Effector memory CD4-positive, alpha-beta T cell (primary cell): ENCODE measurements around the gene ITGBL1.

Source experiments
- DNase-seq, 3 donors: peaks; one replicate each; pipeline ENCODE4 v3.0.0-alpha.2; 2020
- H3K27ac ChIP-seq: 2 replicates; pipeline ENCODE4 v1.7.0; 2013; ENCODE audit warnings: mild to moderate bottlenecking, low read length, moderate library complexity; ENCODE audit not compliant: insufficient read depth, poor library complexity, severe bottlenecking
- H3K27me3 ChIP-seq: replicated peaks from 2 replicates; pipeline ENCODE4 v1.7.0; 2013; ENCODE audit warnings: mild to moderate bottlenecking, low read length; ENCODE audit not compliant: insufficient read depth, control insufficient read depth, poor library complexity, severe bottlenecking
- H3K36me3 ChIP-seq: 2 replicates; pipeline ENCODE4 v1.7.0; 2013; ENCODE audit warnings: mild to moderate bottlenecking, low read length, moderate library complexity; ENCODE audit not compliant: control insufficient read depth, insufficient read depth
- H3K4me1 ChIP-seq: 2 replicates; pipeline ENCODE4 v1.7.0; 2013; ENCODE audit warnings: low read length, mild to moderate bottlenecking; ENCODE audit not compliant: control insufficient read depth, insufficient read depth, poor library complexity, severe bottlenecking
- H3K4me3 ChIP-seq: 2 replicates; pipeline ENCODE4 v1.7.0; 2013; ENCODE audit warnings: low read length, low read depth, mild to moderate bottlenecking; ENCODE audit not compliant: insufficient read depth, poor library complexity, severe bottlenecking
- H3K9me3 ChIP-seq: 2 replicates; pipeline ENCODE4 v1.7.0; 2013; ENCODE audit warnings: mild to moderate bottlenecking, low read length, moderate library complexity; ENCODE audit not compliant: control insufficient read depth

The ITGBL1 gene

GRCh38 chr13:101621099-101621498, 168.6 kb downstream of the ITGBL1 start:
- Histone ChIP-seq H3K36me3 (no peaks in the 10 kb centered on the region), H3K4me1 (peaks cover 4% of the 10 kb centered on the region), H3K9me3 (no peaks in the 10 kb centered on the region), H3K27me3 (no peaks in the 10 kb centered on the region), H3K27ac (no peak overlapping the region), H3K4me3 (no peak overlapping the region)
- DNase-seq, result no peak

DNA sequence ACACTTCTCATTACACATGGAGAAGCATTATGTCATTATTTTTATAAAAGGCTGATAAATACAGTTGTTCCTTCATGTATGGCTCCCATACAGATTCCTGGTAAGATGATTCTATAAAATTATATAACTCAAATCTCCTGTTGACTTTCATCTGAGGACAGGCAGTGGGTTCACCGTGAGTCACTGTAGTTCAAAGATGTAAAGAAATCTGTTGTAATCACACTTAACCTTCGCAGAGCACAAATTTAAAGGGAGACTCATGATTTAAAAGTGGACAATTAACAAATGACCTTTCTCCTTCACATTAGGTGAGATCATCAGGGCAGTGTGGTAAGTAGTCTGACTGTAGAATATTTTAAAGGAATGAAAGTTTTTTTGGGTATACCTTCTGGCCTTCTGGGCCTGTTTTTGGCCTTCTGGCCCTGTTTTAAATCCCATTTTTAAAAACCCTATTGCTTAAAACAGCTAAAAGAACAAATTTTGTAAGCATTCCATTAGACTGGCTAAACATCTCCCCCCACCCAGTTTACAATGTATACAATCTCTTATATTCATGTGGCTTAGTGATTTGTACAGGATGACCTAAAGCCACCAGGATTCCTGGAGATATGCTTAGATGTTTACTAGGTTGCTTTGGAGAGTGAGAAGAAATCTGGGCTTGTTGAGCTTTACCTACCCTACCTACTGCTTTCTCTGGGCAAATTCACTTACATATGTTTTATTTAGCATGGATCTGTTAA, 171.2 kb downstream of the ITGBL1 start:
- Histone ChIP-seq H3K4me1 (peaks cover 4% of the 10 kb centered on the region), H3K27ac (no peak overlapping the region), H3K36me3 (no peaks in the 10 kb centered on the region), H3K27me3 (no peaks in the 10 kb centered on the region), H3K9me3 (no peaks in the 10 kb centered on the region), H3K4me3 (no peak overlapping the region)
- DNase-seq, result no peak

DNA sequence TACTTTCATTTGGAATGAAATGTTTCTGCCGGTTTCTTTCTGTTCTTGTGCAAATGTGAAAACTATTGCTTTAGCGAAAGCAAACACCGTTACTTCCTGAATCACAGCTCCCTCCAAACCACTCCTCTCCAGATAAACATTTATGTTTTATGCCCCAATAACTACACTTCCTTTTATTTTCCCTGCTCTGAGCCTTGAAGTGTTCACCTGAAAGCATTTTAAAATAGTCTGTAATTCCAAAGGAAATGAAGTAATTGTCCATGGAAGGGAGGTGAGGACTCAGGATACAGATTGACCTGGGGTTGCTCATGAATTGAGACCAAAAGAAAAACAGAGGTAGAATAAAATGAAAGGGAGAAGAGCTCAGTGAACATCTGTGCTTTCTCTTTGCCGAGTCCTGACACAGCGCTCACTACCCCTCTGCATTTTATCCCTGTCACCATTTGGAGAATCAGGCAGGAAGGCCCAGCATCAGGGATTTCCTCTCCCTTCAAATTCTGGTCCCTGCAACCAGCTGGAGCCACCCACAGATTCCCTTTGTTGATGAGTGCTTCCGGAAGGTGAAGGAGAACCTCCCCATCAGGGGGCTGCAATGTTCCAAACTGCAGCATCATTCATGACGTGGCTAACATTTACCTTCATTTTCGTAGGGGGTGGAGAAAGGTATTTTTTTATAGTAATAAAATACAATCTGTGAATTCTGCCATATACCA, 171.9 kb downstream of the ITGBL1 start:
- Histone ChIP-seq H3K36me3 (no peaks in the 10 kb centered on the region), H3K27ac (no peak overlapping the region), H3K4me1 (peaks cover 4% of the 10 kb centered on the region), H3K27me3 (no peaks in the 10 kb centered on the region), H3K9me3 (no peaks in the 10 kb centered on the region), H3K4me3 (no peak overlapping the region)
- no peak for DNase-seq

- Histone ChIP-seq H3K27ac (no peak overlapping the region), H3K4me3 (no peak overlapping the region), H3K9me3 (no peaks in the 10 kb centered on the region), H3K36me3 (no peaks in the 10 kb centered on the region), H3K4me1 (peaks cover 4% of the 10 kb centered on the region), H3K27me3 (no peaks in the 10 kb centered on the region)
- no peak for DNase-seq
Measured at GRCh38 chr13:101624981-101625380, 172.5 kb downstream of the ITGBL1 start.

DNA sequence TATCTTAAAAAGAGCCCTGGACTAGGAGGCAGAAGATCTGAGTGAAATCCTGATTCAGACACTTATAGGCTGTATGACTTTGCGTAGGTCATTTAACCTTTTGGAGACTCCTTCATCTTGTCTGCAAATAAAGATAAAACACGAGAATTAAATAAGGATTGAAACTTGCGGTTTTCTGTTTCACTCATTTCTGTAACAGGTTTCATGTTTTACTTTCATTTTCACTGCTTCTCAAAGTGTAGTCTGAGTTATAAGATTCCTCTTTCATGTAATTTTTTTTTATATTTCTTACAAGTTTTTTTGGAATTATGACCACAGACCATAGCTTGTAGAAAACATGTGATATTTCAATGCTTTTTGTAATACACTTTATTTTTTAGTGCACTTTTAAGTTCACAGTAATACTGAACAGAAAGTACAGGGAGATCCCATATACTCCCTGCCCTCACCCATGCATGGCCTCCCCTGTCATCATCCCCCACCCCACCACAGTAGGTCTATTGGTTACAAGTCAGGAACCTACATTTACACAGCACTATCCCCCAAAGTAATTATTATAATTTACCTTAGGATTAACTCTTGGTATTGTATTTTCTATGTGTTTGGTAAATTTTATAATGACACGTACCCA, 174.6 kb downstream of the ITGBL1 start:
- DNase-seq, result no peak
- H3K36me3 ChIP-seq, result no peaks in the 10 kb centered on the region
- peaks cover 2% of the 10 kb centered on the region for H3K27me3 ChIP-seq
- H3K27ac ChIP-seq, result peak overlapping the region; percentile 3
- H3K4me3 ChIP-seq, result peak overlapping the region; percentile 53
- no peaks in the 10 kb centered on the region for H3K9me3 ChIP-seq
- peaks cover 4% of the 10 kb centered on the region for H3K4me1 ChIP-seq

DNA sequence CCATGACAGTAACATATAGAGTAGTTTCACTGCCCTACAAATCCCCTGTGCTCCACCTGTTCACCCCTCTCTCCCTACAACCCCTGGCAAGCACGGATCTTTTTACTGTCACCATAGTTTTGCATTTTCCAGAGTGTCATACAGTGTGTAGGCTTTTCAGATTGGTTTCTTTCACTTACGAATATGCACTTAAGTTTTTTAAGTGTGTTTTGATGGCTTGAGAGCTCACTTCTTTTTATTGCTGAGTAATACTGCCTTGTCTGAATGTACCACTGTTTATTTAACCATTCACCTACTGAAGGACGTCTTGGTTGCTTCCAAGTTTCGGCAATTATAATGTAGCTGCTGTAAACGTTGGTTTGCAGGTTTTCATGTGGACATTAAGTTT, 175.1 kb downstream of the ITGBL1 start:
- Histone ChIP-seq H3K36me3 (no peaks in the 10 kb centered on the region), H3K4me3 (peak overlapping the region; percentile 53), H3K9me3 (no peaks in the 10 kb centered on the region), H3K27me3 (peaks cover 2% of the 10 kb centered on the region), H3K27ac (peak overlapping the region; percentile 3), H3K4me1 (peaks cover 4% of the 10 kb centered on the region)
- no peak for DNase-seq

DNA sequence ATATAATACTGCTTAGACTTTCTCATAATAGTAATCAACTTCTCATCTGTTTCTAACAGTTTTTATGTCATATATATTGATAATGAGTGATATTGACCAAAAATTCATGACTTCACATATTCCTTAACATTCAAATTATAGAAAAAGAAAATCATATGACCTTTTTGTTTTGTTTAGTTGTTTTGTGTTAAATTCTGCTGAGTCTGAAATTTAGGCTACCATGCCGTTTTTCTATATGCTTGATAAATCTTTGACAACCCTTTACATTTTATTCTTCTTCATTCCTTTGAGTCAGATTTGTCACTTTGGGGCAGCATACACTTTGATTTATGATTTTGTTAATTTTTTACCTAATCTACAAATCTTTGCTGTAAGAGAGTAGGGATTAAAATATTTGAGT, 176.4 kb downstream of the ITGBL1 start:
- peaks cover 2% of the 10 kb centered on the region for H3K27me3 ChIP-seq
- no peak overlapping the region for H3K27ac ChIP-seq
- no peaks in the 10 kb centered on the region for H3K9me3 ChIP-seq
- no peak for DNase-seq
- H3K36me3 ChIP-seq, result no peaks in the 10 kb centered on the region
- no peak overlapping the region for H3K4me3 ChIP-seq
- H3K4me1 ChIP-seq, result peaks cover 4% of the 10 kb centered on the region

DNA sequence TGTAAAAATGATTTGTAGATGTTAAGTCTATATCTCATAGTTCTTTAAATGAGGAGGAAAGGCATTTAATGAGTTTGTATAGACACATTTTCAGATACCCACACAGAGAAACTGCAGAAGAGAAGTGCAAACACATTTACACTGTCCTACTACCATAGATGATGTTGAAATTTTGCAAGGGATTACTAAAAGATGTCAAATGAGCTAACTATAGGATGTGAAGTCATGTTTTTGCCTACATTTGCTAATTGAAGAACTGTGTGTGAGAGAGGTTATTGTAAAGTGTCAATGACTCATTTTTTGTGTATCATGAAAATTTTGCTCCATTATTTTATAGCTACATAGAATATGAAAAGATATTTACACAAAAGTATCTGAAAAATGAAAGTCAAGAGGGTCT, 178.9 kb downstream of the ITGBL1 start:
- H3K4me3 ChIP-seq, result no peak overlapping the region
- H3K27me3 ChIP-seq, result peaks cover 2% of the 10 kb centered on the region
- H3K27ac ChIP-seq, result no peak overlapping the region
- H3K4me1 ChIP-seq, result no peaks in the 10 kb centered on the region
- H3K9me3 ChIP-seq, result no peaks in the 10 kb centered on the region
- DNase-seq, result no peak
- H3K36me3 ChIP-seq, result no peaks in the 10 kb centered on the region

DNA sequence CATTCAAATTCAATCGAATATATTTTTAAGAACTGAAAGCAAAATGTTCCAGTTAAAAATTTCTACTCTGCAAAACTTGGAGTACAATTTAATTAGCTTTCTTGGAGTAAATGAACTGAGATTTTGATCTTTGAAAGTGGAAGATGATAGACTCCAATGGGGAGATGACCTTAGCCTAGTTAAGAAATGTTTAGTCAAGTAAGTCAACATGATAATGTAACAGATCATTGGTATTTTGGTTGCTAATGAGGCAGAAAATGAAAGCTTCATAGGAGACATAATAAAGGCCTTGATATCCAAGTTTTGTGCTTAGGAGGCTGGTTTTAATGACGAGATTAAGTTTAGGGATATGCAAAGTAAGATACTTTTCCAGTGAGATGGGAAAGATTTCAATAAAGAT, 181.7 kb downstream of the ITGBL1 start:
- no peaks in the 10 kb centered on the region for H3K36me3 ChIP-seq
- no peaks in the 10 kb centered on the region for H3K9me3 ChIP-seq
- H3K27me3 ChIP-seq, result peaks cover 2% of the 10 kb centered on the region
- no peak overlapping the region for H3K27ac ChIP-seq
- H3K4me3 ChIP-seq, result no peak overlapping the region
- H3K4me1 ChIP-seq, result no peaks in the 10 kb centered on the region
- no peak for DNase-seq

DNA sequence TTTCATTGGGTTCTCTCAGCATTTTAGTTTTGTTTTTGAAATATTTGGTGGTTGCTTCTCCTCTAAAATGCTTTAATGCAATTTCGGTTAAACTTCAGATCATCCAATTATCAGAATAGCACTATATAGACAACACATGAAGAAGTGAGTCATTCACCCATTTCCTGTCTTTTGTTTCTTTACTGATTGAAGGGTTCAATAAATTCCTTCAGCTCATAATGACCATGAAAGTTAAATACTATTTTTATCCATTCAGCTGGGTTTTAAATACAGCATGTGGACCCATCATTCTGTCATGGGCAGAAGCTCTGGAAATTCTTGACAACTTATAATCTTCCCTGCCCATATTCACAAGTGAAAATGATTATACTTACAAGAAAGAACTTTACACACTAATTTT, 187.2 kb downstream of the ITGBL1 start:
- Histone ChIP-seq H3K4me1 (no peaks in the 10 kb centered on the region), H3K9me3 (no peaks in the 10 kb centered on the region), H3K27me3 (no peaks in the 10 kb centered on the region), H3K4me3 (no peak overlapping the region), H3K36me3 (no peaks in the 10 kb centered on the region), H3K27ac (no peak overlapping the region)
- no peak for DNase-seq
